HG02642 (cell line): ENCODE results near the gene SLC23A2.
"Not testable (repeated sequence)": the region's sequence is repeated elsewhere in the genome, so short reads cannot be mapped to it uniquely, and the experiment has no call there.

Experiments used
- ATAC-seq: cut with Tn5 transposase; IDR thresholded peaks from one replicate; pipeline ENCODE4 v1.9.1; 2021; ENCODE audit warnings: mild to moderate bottlenecking; ENCODE audit not compliant: unreplicated experiment, poor library complexity

The SLC23A2 gene

DNA sequence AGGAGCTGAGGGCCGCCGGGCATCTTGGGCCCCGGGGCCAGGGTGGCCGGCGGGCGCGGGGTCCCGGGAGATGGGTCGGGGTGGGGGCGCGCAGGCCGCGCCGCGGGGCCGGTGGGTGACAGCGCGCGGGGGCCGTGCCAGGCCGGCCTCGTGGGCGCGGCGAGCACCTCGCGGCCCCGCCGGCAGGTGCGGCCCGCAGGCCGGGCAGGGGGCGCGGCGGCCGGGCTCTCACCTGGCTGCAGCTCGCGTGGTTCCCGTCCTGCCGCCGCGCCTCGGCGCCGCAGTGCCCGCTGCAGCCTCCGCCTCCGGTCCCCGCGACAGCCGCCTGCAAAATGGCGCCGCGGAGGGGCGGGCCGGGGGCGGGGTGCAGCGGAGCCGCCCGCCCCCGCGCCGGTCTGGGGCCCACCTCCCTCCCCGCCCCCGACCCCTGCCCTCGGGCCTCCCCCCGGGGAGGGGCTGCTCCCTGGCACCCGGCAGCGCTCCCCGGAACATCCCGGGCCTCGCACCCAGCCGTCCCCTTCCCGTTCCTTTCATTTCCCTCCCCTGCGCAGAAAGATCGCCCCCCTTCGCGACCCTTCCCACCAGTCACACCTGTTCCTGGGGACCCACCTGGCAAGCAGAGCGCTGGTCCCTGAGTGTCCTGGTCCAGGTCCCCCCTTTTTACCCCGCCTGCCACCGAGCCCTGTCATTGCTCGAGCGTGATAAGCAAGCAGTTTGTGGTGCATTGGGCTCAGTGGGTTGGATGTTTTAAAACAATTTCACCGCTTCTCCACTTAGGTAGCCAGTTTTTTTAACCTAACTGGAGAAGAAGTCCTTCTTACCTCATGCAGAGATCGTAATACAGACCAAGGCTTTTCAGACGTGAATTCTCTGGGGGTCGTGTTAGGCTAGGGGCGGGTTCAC is at the start of gene SLC23A2:
SLC23A2 (minus strand) TSS at position 337 of the 903 bp plus-strand sequence. CDS start 68,948 bp downstream, outside the sequence.
- ATAC-seq = peak; percentile 55

DNA sequence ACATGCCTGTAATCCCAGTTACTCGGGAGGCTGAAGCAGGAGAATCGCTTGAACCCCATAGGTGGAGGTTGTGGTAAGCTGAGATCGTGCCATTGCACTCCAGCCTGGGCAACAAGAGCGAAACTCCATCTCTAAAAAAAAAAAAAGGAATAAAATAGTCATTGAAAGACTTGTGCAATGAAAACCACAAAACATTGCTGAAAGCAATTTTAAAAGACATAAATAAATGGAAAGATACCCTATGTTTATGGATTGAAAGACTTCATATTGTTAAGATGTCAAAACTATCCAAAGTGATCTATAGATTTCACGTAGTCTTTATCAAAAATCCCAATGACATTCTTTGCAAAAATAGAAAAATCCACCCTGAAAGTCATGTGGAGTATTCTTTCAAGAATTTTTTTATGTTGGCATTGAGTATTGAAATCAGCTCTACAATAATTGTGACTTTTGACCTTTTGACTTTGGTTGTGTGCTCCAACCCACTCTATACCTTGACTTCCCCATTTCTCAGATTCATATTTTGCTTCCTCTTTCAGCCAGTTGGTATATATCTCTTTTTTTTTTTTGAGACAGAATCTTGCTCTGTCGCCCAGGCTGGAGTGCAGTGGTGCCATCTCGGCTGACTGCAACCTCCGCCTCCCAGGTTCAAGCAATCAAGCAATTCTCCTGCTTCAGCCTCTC is 45.5 kb upstream of the SLC23A2 start:
- ATAC-seq = no peak

DNA sequence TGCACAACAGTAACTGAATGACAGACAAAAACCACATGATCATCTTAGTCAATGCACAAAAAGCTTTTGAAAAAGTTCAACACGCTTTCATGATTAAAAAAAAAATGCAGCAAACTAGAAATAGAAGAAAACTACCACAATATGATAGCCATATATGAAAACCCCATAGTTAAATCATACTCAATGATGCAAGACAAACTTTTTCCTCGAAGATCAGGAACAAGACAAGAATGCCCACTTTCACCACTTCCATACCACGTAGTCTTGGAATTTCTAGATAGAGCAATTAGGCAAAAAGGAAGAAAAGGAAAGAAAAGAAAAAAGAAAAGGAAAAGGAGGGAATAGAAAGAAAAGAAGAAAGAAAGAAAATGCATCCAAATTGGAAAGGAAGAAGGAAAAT is 44.6 kb upstream of the SLC23A2 start:
- ATAC-seq = no peak

DNA sequence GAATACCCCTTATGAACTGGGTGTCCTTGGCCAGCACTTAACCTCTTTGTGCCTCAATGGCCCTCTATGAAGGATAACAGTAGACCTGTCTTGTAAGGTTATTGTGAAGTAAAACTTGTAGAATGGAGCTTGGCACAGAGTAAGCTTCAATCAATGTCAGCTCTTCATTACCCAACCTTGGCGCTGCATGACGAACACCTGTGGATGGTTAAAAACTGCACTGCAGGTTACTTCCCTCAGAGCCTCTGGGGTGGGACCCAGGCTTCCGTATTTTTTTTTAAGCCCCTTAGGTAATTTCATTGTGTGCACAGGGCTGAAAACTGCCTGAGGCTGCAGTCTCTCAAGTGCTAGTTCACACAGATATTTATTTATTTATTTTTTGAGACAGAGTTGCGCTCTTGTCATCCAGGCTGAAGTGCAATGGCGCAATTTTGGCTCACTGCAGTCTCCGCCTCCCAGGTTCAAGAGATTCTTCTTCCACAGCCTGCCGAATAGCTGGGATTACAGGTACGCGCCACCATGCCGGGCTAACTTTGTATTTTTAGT is 42.8 kb upstream of the SLC23A2 start:
- ATAC-seq = no peak

DNA sequence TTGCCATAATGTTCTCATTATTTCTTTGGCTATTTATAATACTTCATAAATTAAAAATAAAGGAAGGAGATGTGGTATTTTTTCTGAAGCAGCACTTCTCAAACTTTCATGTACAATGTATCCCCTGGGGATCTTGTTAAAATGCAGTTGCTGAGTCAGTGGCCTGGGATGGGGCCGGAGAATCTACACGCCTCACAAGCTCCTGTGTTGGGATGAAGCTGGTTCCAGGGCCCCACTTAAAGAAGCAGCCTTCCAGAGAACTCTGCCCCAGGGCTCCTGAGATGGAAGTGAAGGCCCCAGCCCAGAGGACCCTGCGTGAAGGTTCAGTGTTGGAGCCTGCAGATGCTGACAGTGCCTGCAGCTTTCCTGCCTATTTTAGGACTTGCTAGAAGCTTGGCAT is 40.1 kb upstream of the SLC23A2 start:
- no peak for ATAC-seq

DNA sequence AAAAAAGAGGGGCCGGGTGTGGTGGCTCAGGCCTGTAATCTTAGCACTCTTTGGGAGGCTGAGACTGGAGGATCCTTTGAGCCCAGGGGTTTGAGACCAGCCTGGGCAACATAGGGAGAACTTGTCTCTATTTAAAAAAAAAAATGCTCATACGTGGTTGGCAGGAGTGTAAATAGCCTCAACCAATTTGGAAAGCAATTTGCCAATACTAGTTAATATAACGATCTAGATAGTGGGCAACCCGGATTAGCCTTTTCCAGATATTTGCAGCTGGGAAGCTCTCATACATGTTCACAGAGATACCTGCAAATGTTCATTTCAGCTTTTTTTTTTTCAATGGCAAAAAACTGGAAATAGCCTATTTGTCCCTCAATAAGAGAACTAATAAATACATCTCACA is 39.0 kb upstream of the SLC23A2 start:
- ATAC-seq = no peak

DNA sequence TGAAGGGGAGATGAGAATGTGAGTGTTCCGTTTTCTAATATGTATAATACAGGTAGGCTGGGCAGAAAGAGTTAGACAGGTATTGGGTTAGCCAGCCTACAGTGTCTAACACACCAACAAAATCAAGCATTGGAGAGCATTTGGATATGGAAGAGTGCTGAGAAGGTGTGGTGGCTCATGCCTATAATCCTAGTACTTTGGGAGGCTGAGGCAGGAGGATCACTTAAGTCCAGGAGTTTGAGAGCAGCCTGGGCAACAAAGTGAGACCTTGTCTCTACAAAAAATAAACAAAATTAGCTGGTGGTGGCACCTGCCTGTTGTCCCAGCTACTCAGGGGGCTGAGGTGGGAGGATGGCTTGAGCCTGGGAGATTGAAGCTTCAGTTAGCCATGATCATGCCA is 38.6 kb upstream of the SLC23A2 start:
- no peak for ATAC-seq

DNA sequence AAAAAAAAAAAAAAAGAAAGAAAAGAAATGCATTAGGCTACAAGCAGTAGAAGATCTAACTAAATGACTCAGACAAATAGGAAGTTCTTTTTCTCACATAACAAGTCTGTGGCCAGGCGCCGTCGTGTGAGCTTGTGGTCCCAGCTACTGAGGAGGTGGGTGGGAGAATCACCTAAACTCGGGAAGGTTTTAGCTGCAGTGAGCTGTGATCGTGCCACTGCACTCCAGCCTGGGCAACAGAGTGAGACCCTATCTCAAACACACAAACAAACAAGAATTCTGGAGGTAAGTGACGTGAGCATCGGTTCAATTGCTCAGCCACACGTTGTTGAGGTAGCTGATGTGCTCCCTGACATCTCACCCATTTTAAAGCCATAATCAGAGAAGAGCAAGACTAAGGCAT is 37.9 kb upstream of the SLC23A2 start:
- ATAC-seq = no peak

DNA sequence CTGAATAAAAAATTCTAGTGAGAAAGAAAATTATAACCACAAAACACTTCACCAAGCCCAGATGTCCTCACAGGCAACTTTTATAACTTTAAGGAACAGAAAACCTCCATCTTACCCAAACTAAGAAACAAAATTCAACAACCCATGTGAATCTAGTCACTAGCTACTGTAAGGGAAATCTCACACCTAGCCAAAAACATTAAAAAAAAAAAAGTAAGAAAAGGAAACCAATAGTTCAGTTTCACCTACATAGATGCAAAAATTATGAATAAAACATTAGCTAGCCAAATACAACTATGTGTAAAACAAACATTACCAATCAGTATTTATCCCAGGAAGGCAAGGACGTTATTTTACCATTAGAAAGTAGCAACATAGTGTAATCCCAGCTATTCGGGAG is 35.5 kb upstream of the SLC23A2 start:
- no peak for ATAC-seq

DNA sequence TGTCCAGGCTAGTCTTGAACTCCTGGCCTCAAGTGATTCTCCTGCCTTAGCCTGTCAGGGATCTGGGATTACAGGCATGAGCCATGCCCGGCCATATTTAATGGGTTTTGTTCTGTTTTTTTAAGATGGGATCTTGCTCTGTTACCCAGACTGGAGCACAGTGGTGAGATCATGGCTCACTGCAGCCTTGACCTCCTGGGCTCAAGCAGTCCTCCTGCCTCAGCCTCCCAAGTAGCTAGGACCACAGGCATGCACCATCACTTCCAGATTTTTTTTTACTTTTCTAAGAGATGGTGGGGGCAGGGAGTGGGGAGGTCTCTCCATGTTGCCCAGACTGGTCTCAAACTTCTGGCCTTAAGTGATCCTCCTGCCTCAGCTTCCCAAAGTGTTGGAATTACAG is 34.2 kb upstream of the SLC23A2 start:
- not testable (repeated sequence) for ATAC-seq

DNA sequence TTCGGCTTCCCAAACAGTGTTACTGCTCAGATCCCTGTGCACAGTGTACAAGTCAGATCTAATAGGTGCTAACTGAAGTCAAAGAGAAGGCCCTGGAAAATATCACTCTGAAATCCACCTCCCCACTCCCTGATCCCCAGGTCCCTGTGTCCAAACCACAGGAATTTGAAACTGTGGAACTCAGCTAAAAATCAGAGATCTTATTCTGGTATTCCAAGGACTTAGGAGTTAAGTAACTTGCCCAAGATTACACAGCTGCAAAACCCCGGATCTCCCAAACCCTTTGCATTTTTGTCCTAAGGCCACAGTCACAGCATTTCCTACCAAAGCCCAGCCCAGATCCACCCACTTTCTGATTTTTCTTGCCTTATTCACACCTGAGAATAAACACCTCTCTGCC is 32.3 kb upstream of the SLC23A2 start:
- ATAC-seq = no peak

DNA sequence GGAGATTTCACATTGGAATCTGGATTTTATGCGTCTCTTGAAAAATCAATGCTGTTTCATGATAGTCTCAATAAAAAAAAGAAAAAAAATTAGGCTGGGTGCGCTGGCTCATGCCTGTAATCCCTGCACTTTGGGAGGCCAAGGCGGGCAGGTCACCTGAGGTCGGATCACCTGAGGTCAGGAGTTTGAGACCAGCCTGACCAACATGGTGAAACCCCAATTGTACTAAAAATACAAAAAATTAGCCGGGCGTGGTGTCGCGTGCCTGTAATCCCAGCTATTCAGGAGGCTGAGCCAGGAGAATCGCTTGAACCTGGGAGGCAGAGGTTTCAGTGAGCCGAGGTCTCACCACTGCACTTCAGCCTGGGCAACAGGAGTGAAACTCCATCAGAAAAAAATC is 30.4 kb upstream of the SLC23A2 start:
- ATAC-seq = not testable (repeated sequence)

DNA sequence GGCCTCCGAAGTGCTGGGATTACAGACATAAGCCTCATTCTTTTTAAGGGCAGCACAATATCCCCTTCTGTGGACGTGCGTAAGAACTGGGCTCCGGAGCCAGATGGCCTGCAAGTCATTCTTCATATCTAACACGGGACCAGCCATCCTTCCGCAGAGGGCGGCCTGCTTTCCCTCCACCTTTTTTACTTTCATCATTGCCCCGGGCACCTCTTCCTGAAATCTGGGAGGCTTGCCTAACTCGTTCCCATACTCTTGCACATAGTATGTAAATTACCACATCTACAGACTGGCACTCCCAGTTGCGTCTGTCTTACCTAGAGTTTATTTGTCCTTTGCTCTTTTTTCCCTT is 29.9 kb upstream of the SLC23A2 start:
- ATAC-seq = no peak

DNA sequence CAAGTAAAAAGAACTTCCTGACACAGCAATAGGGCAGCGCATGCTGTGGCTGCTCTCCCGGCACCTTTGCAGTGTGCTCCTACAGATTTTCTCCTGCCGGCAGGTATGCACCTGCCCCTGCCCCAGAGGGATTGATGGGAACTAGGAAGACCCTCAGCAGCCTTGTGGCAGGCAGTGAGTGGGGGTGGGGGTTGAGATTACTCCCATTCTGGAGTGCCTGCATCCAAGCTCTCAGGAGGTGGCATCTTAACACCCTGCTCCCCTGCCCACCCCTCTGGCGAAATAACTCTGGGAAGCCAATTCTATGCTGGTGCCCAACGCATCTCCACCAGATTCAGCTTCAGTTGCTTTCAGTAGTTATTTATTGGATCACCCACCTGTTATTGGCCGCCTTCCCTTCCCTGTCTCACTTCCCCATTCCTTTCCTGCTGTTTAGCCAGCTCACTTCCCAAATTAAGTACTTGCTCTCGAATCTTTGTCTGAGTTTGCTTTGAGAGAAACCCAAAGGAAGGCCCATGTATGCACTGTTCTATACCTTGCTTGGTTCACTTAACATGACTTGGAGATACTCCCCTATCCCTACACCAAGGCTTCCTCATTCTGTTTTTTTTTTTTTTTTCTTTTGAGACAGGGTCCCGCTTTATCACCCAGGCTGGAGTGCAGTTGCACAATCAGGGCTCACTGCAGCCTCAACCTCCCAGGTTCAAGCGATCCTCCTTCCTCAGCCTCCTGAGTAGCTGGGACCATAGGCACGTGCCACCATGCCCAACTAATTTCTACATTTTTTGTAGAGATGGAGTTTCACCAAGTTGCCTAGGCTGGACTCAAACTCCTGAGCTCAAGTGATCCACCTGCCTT is 29.3 kb upstream of the SLC23A2 start:
- no peak for ATAC-seq

DNA sequence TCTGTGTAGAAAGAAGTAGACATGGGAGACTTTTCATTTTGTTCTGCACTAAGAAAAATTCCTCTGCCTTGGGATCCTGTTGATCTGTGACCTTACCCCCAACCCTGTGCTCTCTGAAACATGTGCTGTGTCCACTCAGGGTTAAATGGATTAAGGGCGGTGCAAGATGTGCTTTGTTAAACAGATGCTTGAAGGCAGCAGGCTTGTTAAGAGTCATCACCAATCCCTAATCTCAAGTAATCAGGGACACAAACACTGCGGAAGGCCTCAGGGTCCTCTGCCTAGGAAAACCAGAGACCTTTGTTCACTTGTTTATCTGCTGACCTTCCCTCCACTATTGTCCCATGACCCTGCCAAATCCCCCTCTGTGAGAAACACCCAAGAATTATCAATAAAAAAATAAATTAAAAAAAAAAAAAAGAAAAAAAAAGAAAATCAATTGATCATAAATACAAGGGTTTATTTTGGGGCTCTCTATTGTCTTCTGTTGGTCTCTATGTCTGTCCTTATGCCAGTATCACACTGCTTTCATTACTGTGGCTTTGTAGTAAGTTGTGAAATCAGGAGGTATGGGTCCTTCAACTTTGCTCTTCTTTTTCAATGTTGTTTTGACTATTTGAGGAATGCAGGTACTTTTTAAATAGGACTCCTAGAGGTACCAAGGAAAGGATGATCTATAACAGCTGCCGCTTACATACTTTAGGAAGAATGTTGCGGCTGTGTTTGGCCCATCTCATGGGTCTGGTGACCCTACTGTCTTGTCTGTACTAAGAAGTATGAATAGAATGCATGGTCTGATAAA is 27.1 kb upstream of the SLC23A2 start:
- not testable (repeated sequence) for ATAC-seq

DNA sequence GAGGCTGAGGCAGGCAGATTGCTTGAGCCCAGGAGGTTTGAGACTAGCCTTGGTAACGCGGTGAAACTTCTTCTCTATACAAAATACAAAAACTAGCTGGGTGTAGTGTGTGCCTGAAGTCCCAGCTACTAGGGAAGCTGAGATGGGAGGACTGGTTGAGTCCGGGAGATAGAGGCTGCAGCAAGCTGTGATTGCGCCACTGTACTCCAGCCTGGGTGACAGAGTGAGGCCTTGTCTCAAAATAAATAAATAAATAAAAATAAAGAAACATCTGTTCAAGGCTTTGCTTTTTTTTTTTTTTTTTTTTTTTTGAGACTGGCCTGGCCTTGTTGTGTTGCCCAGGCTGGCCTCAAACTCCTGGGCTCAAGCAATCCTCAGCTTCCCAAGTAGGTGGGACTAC is 23.7 kb upstream of the SLC23A2 start:
- ATAC-seq = no peak

DNA sequence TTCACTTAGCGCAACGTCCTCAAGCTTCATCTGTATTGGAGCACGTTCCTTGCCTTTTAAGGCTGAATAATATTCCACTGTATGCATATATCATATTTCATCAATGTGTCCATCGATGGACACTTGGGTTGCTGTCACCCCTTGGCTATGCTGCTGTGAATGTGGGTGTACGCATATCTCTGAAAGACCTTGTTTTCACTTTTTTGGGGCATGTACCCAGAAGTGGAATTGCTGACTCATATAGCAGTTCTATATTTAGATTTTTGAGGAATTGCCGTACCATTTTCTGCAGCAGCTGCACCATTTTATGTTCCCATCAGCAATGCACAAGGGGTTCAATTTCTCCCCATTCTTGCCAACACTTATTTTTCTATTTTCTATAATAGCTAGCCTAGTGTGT is 22.8 kb upstream of the SLC23A2 start:
- ATAC-seq = no peak

DNA sequence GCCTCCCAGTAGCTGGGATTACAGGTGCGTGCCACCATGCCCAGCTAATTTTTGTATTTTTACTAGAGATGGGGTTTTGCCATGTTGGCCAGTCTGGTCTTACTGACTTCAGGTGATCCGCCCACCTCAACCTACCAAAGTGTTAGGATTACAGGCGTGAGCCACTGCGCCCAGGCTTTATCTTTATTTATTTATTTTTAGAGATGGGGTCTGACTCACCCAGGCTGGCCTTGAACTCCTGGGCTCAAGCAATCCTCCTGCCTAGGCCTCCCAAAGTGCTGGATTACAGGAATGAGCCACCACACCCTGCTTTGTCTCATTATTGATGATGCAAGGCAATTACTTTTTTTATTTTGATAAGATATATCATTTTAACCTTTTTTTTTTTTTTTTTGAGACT is 21.9 kb upstream of the SLC23A2 start:
- ATAC-seq = not testable (repeated sequence)

DNA sequence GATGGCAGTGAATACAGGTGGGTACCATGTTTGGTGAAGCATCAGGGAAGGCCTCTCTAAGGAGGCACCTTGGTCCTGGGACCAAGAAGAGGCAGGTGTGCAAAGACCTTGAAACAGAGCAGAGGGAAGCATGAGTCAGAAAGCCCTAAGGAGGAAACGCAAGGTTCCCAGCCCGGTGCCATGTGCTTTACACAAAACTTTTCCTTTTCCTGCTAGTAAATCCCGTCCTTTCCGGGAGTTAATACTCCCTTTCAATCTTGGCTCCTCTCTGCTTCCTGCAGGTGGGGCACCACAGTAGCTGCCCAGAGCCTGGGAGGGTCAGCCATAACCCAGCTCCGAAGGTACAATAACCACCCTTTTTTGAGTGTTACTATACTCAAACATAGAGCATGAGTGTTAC is 19.4 kb upstream of the SLC23A2 start:
- no peak for ATAC-seq
